CD4-positive, alpha-beta T cell (primary cell): ENCODE data around the gene MKKS. TPM values are rescaled to one million over a fixed set of nuclear protein-coding genes. Genes with fewer than 3 reads are reported as not detected.

Experiments used
- ATAC-seq: fragments of 200-7000 bp; cut with Tn5 transposase; one replicate; pipeline ENCODE4 v1.10.0; 2022; ENCODE audit warnings: mild to moderate bottlenecking; ENCODE audit not compliant: poor library complexity
- CTCF ChIA-PET: fragments of 350-600 bp; sonication (Branson Sonifier 250); formaldehyde crosslinking; loops from one replicate; lab custom pipeline; 2021; ENCODE audit warnings: antibody characterized with exemption, inconsistent platforms; lab: Charles Lee
- POLR2A ChIA-PET: fragments of 350-600 bp; sonication (Branson Sonifier 250); formaldehyde crosslinking; loops from one replicate; lab custom pipeline; 2021; ENCODE audit warnings: antibody characterized with exemption, inconsistent platforms; lab: Charles Lee
- DNase-seq, 14 experiments: peaks; one replicate each; pipeline ENCODE4 v3.0.0-alpha.2; 2013 to 2020; ENCODE audit warnings: mixed read lengths in 2 of 14
- H3K27ac ChIP-seq, 2 donors: one replicate each; pipeline versions ENCODE4 v1.5.1 to v1.7.0; 2013; ENCODE audit warnings: low read length in 2 of 2, low read depth in 1 of 2, mild to moderate bottlenecking in 1 of 2
- H3K27me3 ChIP-seq, 2 experiments: 1 replicate in 1 of 2; 2 replicates in 1 of 2; pipeline versions ENCODE4 v1.6.1 to v1.7.0; 2013; ENCODE audit warnings: low read length in 2 of 2, control low read depth in 1 of 2, mild to moderate bottlenecking in 1 of 2, moderate library complexity in 1 of 2; ENCODE audit not compliant: insufficient read depth in 2 of 2, control insufficient read depth in 1 of 2
- H3K36me3 ChIP-seq: one replicate; pipeline ENCODE4 v1.6.1; 2013; ENCODE audit warnings: low read length, control low read depth; ENCODE audit not compliant: insufficient read depth
- H3K4me1 ChIP-seq: one replicate; pipeline ENCODE4 v1.6.1; 2013; ENCODE audit warnings: low read length, control low read depth; ENCODE audit not compliant: insufficient read depth
- H3K4me3 ChIP-seq: one replicate; pipeline ENCODE4 v1.5.1; 2013; ENCODE audit warnings: mild to moderate bottlenecking, low read length, moderate library complexity
- H3K9me3 ChIP-seq, 2 experiments: 1 replicate in 1 of 2; 2 replicates in 1 of 2; pipeline versions ENCODE4 v1.6.1 to v1.7.0; 2013; ENCODE audit warnings: low read length in 2 of 2, mild to moderate bottlenecking in 2 of 2, control low read depth in 1 of 2, moderate library complexity in 1 of 2; ENCODE audit not compliant: control insufficient read depth in 1 of 2, insufficient read depth in 1 of 2
- H3K27ac Mint-ChIP-seq: one replicate; pipeline ENCODE4 v1.8.0; 2020; ENCODE audit warnings: mixed read lengths
- H3K27me3 Mint-ChIP-seq: one replicate; pipeline ENCODE4 v1.8.0; 2021; ENCODE audit warnings: mixed read lengths
- H3K36me3 Mint-ChIP-seq: one replicate; pipeline ENCODE4 v1.8.0; 2021; ENCODE audit warnings: low read depth, mixed read lengths
- H3K4me1 Mint-ChIP-seq: one replicate; pipeline ENCODE4 v1.8.0; 2021; ENCODE audit warnings: low read depth, mixed read lengths
- H3K4me3 Mint-ChIP-seq: one replicate; pipeline ENCODE4 v1.8.0; 2020; ENCODE audit warnings: mild to moderate bottlenecking, mixed read lengths
- H3K9me3 Mint-ChIP-seq: one replicate; pipeline ENCODE4 v1.8.0; 2020; ENCODE audit warnings: mixed read lengths
- intact Hi-C, 2 experiments: fragments of 100-400 bp; cut with DNase I in 1 of 2; cut with micrococcal nuclease in 1 of 2; formaldehyde crosslinking; loops; one replicate each; pipeline versions ENCODE4 v1.15.1 to v1.9.0; 2023 to 2025; cut with DNase I, micrococcal nuclease
- total RNA-seq, 174 experiments: library from RNA in 2 of 174; stranded (reverse) in 2 of 174; gene quantifications; one replicate each; pipeline ENCODE4 v1.2.3 and lab custom pipeline; 2021 to 2026
- TF ChIP-seq, protein P1 (sequence below): fragments of 200-600 bp; IDR thresholded peaks from one replicate; pipeline ENCODE4 v1.8.0; 2022; ENCODE audit warnings: antibody characterized with exemption, mild to moderate bottlenecking

MKKS gene
- total RNA-seq, 2 experiments from 2014 or later = 0.66 to 0.78 TPM

GRCh38 chr20:10374036-10374435 is 60.0 kb downstream of the MKKS start:
- intact Hi-C loops = no loop called here

DNA sequence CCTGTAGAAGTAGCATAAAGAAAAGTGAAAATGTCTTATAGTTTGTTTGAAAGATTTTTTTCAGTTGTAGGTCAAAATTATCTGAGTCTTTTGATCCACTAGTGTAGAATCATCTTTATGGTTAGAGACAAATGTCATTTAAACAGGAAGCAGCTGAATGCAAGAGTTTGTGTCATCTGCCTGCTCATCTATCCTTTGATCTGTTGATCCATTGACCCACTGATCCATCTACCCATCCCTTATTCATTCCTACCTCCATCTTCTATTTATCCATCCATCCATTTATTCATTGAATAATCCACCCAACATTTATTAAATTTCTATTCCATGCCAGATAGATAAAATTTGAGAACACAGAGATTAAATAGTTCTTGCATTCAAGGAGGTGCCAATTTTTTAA is 62.6 kb downstream of the MKKS start:
- H3K9me3 Mint-ChIP-seq = peaks cover 6% of the 10 kb centered on the region
- POLR2A ChIA-PET = no interaction called here
- no peak overlapping the region for H3K4me3 Mint-ChIP-seq

More at GRCh38 chr20:10374036-10374435, 60.0 kb downstream of the MKKS start:
- H3K9me3 ChIP-seq = peaks cover 0 to 4% of the 10 kb centered on the region in 2 experiments
- peaks cover 0 to 6% of the 10 kb centered on the region in 2 experiments for H3K27me3 ChIP-seq
- ATAC-seq (no peak), DNase-seq (no peak)
- no peaks in the 10 kb centered on the region for H3K36me3 Mint-ChIP-seq
- H3K27me3 Mint-ChIP-seq = peaks cover 18% of the 10 kb centered on the region
- ChIA-PET CTCF (no interaction called here), POLR2A (no interaction called here)
- H3K27ac ChIP-seq = no peak overlapping the region
- H3K27ac Mint-ChIP-seq = no peak overlapping the region
- H3K9me3 Mint-ChIP-seq = peaks cover 6% of the 10 kb centered on the region
- H3K4me1 ChIP-seq = no peaks in the 10 kb centered on the region
- no peaks in the 10 kb centered on the region for H3K4me1 Mint-ChIP-seq
- TF ChIP-seq, protein P1, sequence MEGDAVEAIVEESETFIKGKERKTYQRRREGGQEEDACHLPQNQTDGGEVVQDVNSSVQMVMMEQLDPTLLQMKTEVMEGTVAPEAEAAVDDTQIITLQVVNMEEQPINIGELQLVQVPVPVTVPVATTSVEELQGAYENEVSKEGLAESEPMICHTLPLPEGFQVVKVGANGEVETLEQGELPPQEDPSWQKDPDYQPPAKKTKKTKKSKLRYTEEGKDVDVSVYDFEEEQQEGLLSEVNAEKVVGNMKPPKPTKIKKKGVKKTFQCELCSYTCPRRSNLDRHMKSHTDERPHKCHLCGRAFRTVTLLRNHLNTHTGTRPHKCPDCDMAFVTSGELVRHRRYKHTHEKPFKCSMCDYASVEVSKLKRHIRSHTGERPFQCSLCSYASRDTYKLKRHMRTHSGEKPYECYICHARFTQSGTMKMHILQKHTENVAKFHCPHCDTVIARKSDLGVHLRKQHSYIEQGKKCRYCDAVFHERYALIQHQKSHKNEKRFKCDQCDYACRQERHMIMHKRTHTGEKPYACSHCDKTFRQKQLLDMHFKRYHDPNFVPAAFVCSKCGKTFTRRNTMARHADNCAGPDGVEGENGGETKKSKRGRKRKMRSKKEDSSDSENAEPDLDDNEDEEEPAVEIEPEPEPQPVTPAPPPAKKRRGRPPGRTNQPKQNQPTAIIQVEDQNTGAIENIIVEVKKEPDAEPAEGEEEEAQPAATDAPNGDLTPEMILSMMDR = no peak
- no peaks in the 10 kb centered on the region for H3K36me3 ChIP-seq
- no peak overlapping the region for H3K4me3 Mint-ChIP-seq
- no peak overlapping the region for H3K4me3 ChIP-seq

DNA sequence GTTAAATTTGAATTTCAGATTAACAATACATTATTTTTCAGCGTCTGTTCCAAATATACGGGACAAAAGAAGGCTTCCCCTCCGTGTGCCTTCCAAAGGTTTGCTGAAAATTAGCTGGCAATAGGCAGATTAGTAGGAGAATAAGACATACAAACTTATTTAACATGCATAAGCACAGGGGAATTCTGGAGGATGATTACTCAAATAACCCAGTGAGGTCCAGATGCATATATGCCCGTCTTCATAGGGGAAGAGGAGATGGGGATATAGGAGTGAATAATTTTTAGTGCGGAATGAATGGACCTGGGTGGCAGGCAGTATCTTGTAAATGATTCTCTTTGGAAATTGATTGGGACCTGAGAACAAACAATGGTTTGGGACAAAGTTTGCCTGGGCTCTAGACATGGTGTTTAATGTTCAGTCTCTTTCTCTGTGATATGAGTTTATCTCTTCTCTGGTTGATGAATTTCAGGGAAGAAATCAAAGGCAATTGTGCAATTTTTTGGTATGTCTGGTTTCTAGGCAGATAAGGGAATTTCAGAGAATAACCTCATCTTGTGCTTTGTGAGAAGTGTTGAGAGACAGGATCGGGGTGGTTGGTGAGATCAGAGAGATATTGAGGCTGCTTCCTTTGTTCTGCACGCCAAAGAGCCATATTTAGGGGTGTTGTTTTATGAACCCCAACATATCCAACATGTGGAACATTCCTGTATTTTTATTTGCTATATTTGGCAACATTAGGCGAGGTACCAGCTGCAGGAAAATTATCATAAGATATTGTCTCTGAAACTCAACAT is 63.7 kb downstream of the MKKS start:
- ATAC-seq = no peak
- ChIA-PET POLR2A (no interaction called here), CTCF (no interaction called here)
- Histone ChIP-seq H3K4me3 (no peak overlapping the region), H3K9me3 (no peaks in the 10 kb centered on the region), H3K36me3 (no peaks in the 10 kb centered on the region), H3K4me1 (no peaks in the 10 kb centered on the region), H3K27me3 (peaks cover 0 to 5% of the 10 kb centered on the region in 2 experiments), H3K27ac (no peak overlapping the region)
- no peak for DNase-seq
- TF ChIP-seq, protein P1 = no peak
- Mint-ChIP-seq H3K27ac (no peak overlapping the region), H3K9me3 (peaks cover 2% of the 10 kb centered on the region), H3K4me1 (no peaks in the 10 kb centered on the region), H3K36me3 (no peaks in the 10 kb centered on the region), H3K27me3 (peaks cover 8% of the 10 kb centered on the region), H3K4me3 (no peak overlapping the region)
- intact Hi-C loops = no loop called here

More for the DNA sequence above, 62.6 kb downstream of the MKKS start:
- DNase-seq = no peak
- Histone ChIP-seq H3K36me3 (no peaks in the 10 kb centered on the region), H3K4me1 (no peaks in the 10 kb centered on the region), H3K9me3 (peaks cover 0 to 4% of the 10 kb centered on the region in 2 experiments), H3K27ac (no peak overlapping the region), H3K27me3 (peaks cover 0 to 5% of the 10 kb centered on the region in 2 experiments), H3K4me3 (no peak overlapping the region)
- Mint-ChIP-seq H3K4me1 (no peaks in the 10 kb centered on the region), H3K27me3 (peaks cover 10% of the 10 kb centered on the region), H3K27ac (no peak overlapping the region), H3K36me3 (no peaks in the 10 kb centered on the region)
- TF ChIP-seq, protein P1 = no peak
- CTCF ChIA-PET = no interaction called here
- intact Hi-C loops = no loop called here
- ATAC-seq = no peak
